Measurements from ENCODE around the gene FAM131A. TPM values are rescaled to one million over a fixed set of nuclear protein-coding genes. Genes with fewer than 3 reads are reported as not detected.

The FAM131A gene
- total RNA-seq, 1 experiment from 2014 or later = 12.9 TPM

- Mint-ChIP-seq H3K36me3 (ENCODE audit: insufficient read depth, unreplicated experiment) (peaks cover 74% of the 10 kb centered on the region), H3K9me3 (ENCODE audit: unreplicated experiment) (no peaks in the 10 kb centered on the region), H3K27ac (ENCODE audit: low read depth, unreplicated experiment) (peak overlapping the region; percentile 33), H3K4me1 (ENCODE audit: insufficient read depth, unreplicated experiment) (peaks cover 23% of the 10 kb centered on the region), H3K27me3 (ENCODE audit: insufficient read depth, unreplicated experiment) (no peaks in the 10 kb centered on the region), H3K4me3 (ENCODE audit: unreplicated experiment) (no peak overlapping the region)
- POLR2A ChIA-PET = interaction anchor here (0.6 to 1.0 kb wide), 3 partner anchors 28 to 157 kb away, joined by 3 to 4 read pairs (median 4); no protein-coding TSS in a partner anchor
- BruUV-seq (replicated peaks) = no TSS peak
- intact Hi-C loops (cut with micrococcal nuclease) = no loop called here
- CTCF ChIA-PET = interaction anchor here (0.5 to 1.6 kb wide), 9 partner anchors 14 to 470 kb away, joined by 3 to 9 read pairs (median 4); no protein-coding TSS in a partner anchor
- TF ChIP-seq CTCF (IDR thresholded peaks at IDR 0.05; ENCODE audit: unreplicated experiment) = no peak
- DNase-seq (ENCODE audit: unreplicated experiment) = no peak
Observed at GRCh38 chr3:184368586-184369183, 31.3 kb downstream of the FAM131A start.

DNA sequence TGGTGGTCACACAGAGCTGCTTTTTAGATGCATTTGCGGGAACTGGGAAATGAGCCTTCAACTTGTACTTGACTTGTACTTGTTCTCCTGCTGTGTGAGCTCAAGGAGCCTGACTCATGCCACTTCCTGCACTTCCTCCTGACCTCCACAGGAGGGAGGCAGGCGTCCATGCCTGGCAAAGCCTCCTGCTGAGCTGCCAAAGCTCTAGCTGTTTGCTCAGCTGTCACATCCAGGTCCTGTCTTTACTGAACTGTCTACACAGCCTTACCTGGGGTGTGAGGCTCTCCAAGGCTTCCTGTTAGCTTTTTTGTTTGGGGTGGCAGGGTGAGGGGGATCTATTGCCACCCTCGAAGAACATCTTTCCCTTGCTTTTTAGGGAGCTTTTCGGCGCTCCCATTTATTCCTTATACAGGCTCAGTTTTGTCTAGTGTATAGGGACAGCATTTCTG lies 34.2 kb downstream of the FAM131A start:
- peaks cover 11% of the 10 kb centered on the region for H3K4me1 Mint-ChIP-seq (ENCODE audit: insufficient read depth, unreplicated experiment)
- peaks cover 47% of the 10 kb centered on the region for H3K36me3 Mint-ChIP-seq (ENCODE audit: insufficient read depth, unreplicated experiment)
- CTCF ChIA-PET = interaction anchor here (0.6 to 7.0 kb wide), 48 partner anchors 8 to 862 kb away, joined by 3 to 212 read pairs (median 4); no protein-coding TSS in a partner anchor
- no peak overlapping the region for H3K4me3 Mint-ChIP-seq (ENCODE audit: unreplicated experiment)
- POLR2A ChIA-PET = interaction anchor here (0.6 to 1.9 kb wide), 12 partner anchors 8 to 1259 kb away, joined by 3 to 13 read pairs (median 4); partner anchors contain the start of genes CLCN2, FAM131A, PARL and POLR2H
- peak; percentile 94 for TF ChIP-seq CTCF (IDR thresholded peaks at IDR 0.05; ENCODE audit: unreplicated experiment)
- intact Hi-C loops (cut with micrococcal nuclease) = loop anchor here (1.0 to 10.0 kb wide), 5 partner anchors 45 to 403 kb away; no protein-coding TSS in a partner anchor
- H3K27me3 Mint-ChIP-seq (ENCODE audit: insufficient read depth, unreplicated experiment) = peaks cover 23% of the 10 kb centered on the region
- BruUV-seq (replicated peaks) = no TSS peak
- H3K27ac Mint-ChIP-seq (ENCODE audit: low read depth, unreplicated experiment) = no peak overlapping the region
- no peaks in the 10 kb centered on the region for H3K9me3 Mint-ChIP-seq (ENCODE audit: unreplicated experiment)
- peak; percentile 86 for DNase-seq (ENCODE audit: unreplicated experiment)

- Mint-ChIP-seq H3K27ac (ENCODE audit: low read depth, unreplicated experiment) (no peak overlapping the region), H3K4me1 (ENCODE audit: insufficient read depth, unreplicated experiment) (peaks cover 11% of the 10 kb centered on the region), H3K9me3 (ENCODE audit: unreplicated experiment) (no peaks in the 10 kb centered on the region), H3K36me3 (ENCODE audit: insufficient read depth, unreplicated experiment) (peaks cover 40% of the 10 kb centered on the region), H3K27me3 (ENCODE audit: insufficient read depth, unreplicated experiment) (peaks cover 31% of the 10 kb centered on the region), H3K4me3 (ENCODE audit: unreplicated experiment) (no peak overlapping the region)
- ChIA-PET POLR2A (interaction anchor here (0.6 to 1.9 kb wide), 10 partner anchors 9 to 1260 kb away, joined by 3 to 13 read pairs (median 6); partner anchors contain the start of genes CLCN2, FAM131A and POLR2H), CTCF (interaction anchor here (0.5 to 7.0 kb wide), 35 partner anchors 9 to 861 kb away, joined by 3 to 212 read pairs (median 5); no protein-coding TSS in a partner anchor)
- TF ChIP-seq CTCF (IDR thresholded peaks at IDR 0.05; ENCODE audit: unreplicated experiment) = no peak
- intact Hi-C loops (cut with micrococcal nuclease) = loop anchor here (10.0 kb wide), 1 partner anchor 402 kb away; no protein-coding TSS in a partner anchor
- DNase-seq (ENCODE audit: unreplicated experiment) = no peak
- no TSS peak for BruUV-seq (replicated peaks)
Observed at GRCh38 chr3:184372296-184372821, 35.0 kb downstream of the FAM131A start.

GRCh38 chr3:184372911-184373310 lies 35.5 kb downstream of the FAM131A start:
- POLR2A ChIA-PET = interaction anchor here (1.7 to 1.9 kb wide), 3 partner anchors 11 to 96 kb away, joined by 7 to 10 read pairs (median 8); partner anchors contain the start of genes CLCN2 and POLR2H
- TF ChIP-seq CTCF (IDR thresholded peaks at IDR 0.05; ENCODE audit: unreplicated experiment) = no peak
- Mint-ChIP-seq H3K36me3 (ENCODE audit: insufficient read depth, unreplicated experiment) (peaks cover 34% of the 10 kb centered on the region), H3K27ac (ENCODE audit: low read depth, unreplicated experiment) (no peak overlapping the region), H3K9me3 (ENCODE audit: unreplicated experiment) (no peaks in the 10 kb centered on the region), H3K27me3 (ENCODE audit: insufficient read depth, unreplicated experiment) (peaks cover 36% of the 10 kb centered on the region), H3K4me3 (ENCODE audit: unreplicated experiment) (no peak overlapping the region), H3K4me1 (ENCODE audit: insufficient read depth, unreplicated experiment) (peaks cover 11% of the 10 kb centered on the region)
- BruUV-seq (replicated peaks) = no TSS peak
- no peak for DNase-seq (ENCODE audit: unreplicated experiment)
- CTCF ChIA-PET = interaction anchor here (0.5 to 7.0 kb wide), 15 partner anchors 9 to 455 kb away, joined by 3 to 212 read pairs (median 11); no protein-coding TSS in a partner anchor
- intact Hi-C loops (cut with micrococcal nuclease) = loop anchor here (10.0 kb wide), 1 partner anchor 402 kb away; no protein-coding TSS in a partner anchor

All from MCF 10A (cell line).